Neutrophil (primary cell): Measurements from ENCODE around the gene STX5.

ENCODE experiments used
- H3K27ac ChIP-seq: fragments of 200-600 bp; sonication (generic); 2 replicates; pipeline ENCODE4 v1.5.1; 2016; ENCODE audit warnings: mild to moderate bottlenecking, moderate library complexity
- H3K27me3 ChIP-seq: fragments of 200-600 bp; sonication (generic); 2 replicates; pipeline ENCODE4 v1.6.0; 2016; ENCODE audit warnings: mild to moderate bottlenecking
- H3K36me3 ChIP-seq: fragments of 200-600 bp; sonication (generic); 2 replicates; pipeline ENCODE4 v1.5.1; 2017
- H3K4me1 ChIP-seq, 2 experiments: fragments of 200-600 bp in 1 of 2; sonication (generic) in 1 of 2; 1 replicate in 1 of 2; 2 replicates in 1 of 2; pipeline versions ENCODE4 v1.5.1 to v1.6.1; 2013 to 2016; ENCODE audit warnings: low read depth in 1 of 2, low read length in 1 of 2, mild to moderate bottlenecking in 1 of 2, moderate library complexity in 1 of 2; ENCODE audit not compliant: control insufficient read depth in 1 of 2, insufficient read depth in 1 of 2
- H3K4me3 ChIP-seq, 2 experiments: fragments of 200-600 bp in 1 of 2; sonication (generic) in 1 of 2; 1 replicate in 1 of 2; 2 replicates in 1 of 2; pipeline ENCODE4 v1.5.1; 2013 to 2016; ENCODE audit warnings: low read depth in 1 of 2, low read length in 1 of 2, mild to moderate bottlenecking in 1 of 2, moderate library complexity in 1 of 2
- H3K9me3 ChIP-seq: fragments of 200-600 bp; sonication (generic); 2 replicates; pipeline ENCODE4 v1.5.1; 2016
- TF ChIP-seq, protein P1 (sequence below): fragments of 200-600 bp; sonication (generic); IDR thresholded peaks from 2 replicates; pipeline ENCODE4 v1.5.1; 2016; ENCODE audit warnings: antibody characterized with exemption

The STX5 gene

GRCh38 chr11:62789576-62789975 is 42.3 kb downstream of the STX5 start:
- TF ChIP-seq, protein P1, sequence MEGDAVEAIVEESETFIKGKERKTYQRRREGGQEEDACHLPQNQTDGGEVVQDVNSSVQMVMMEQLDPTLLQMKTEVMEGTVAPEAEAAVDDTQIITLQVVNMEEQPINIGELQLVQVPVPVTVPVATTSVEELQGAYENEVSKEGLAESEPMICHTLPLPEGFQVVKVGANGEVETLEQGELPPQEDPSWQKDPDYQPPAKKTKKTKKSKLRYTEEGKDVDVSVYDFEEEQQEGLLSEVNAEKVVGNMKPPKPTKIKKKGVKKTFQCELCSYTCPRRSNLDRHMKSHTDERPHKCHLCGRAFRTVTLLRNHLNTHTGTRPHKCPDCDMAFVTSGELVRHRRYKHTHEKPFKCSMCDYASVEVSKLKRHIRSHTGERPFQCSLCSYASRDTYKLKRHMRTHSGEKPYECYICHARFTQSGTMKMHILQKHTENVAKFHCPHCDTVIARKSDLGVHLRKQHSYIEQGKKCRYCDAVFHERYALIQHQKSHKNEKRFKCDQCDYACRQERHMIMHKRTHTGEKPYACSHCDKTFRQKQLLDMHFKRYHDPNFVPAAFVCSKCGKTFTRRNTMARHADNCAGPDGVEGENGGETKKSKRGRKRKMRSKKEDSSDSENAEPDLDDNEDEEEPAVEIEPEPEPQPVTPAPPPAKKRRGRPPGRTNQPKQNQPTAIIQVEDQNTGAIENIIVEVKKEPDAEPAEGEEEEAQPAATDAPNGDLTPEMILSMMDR, result no peak
- peak overlapping the region; percentile 33 for H3K27ac ChIP-seq
- peaks cover 38% of the 10 kb centered on the region for H3K36me3 ChIP-seq
- H3K9me3 ChIP-seq, result no peaks in the 10 kb centered on the region
- peaks cover 46 to 52% of the 10 kb centered on the region in 2 experiments for H3K4me1 ChIP-seq
- H3K4me3 ChIP-seq, result no peak overlapping the region
- no peaks in the 10 kb centered on the region for H3K27me3 ChIP-seq

DNA sequence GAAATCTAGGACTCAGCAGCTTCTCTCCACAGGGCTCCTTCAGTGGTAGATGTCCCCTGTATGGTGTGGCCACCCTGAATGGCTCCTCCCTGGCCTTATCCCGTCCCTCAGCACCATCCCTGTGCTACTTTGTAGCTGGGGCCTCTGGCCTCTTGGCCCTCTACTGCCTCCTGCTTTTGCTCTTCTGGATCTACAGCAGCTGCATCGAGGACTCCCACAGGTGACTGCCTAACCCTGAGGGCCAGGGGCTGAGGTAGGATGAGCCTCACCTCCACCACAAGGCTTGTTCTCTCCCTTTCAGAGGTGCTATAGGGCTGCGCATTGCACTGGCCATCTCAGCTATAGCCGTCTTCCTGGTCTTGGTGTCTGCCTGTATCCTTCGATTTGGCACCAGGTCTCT is 42.9 kb downstream of the STX5 start:
- H3K9me3 ChIP-seq, result no peaks in the 10 kb centered on the region
- H3K4me1 ChIP-seq, result peaks cover 46 to 52% of the 10 kb centered on the region in 2 experiments
- peak overlapping the region; percentile 33 for H3K27ac ChIP-seq
- no peak overlapping the region for H3K4me3 ChIP-seq
- no peaks in the 10 kb centered on the region for H3K27me3 ChIP-seq
- H3K36me3 ChIP-seq, result peaks cover 33% of the 10 kb centered on the region
- TF ChIP-seq, protein P1, result no peak

- H3K36me3 ChIP-seq, result peaks cover 16% of the 10 kb centered on the region
- H3K9me3 ChIP-seq, result no peaks in the 10 kb centered on the region
- H3K27me3 ChIP-seq, result no peaks in the 10 kb centered on the region
- TF ChIP-seq, protein P1, result peak; percentile 67
- H3K4me1 ChIP-seq, result peaks cover 42 to 49% of the 10 kb centered on the region in 2 experiments
- peak within 1 kb of the TSS; percentile 86 to 90 for H3K4me3 ChIP-seq
- peak within 1 kb of the TSS; percentile 91 for H3K27ac ChIP-seq
These were observed 44.7 kb downstream of the STX5 start, which contains the start of gene TMEM179B for GRCh38 chr11:62787005-62787759. Gene TMEM179B, plus strand, starts transcription at chr11:62787402. Its CDS starts 30 bp downstream, at chr11:62787432.

DNA sequence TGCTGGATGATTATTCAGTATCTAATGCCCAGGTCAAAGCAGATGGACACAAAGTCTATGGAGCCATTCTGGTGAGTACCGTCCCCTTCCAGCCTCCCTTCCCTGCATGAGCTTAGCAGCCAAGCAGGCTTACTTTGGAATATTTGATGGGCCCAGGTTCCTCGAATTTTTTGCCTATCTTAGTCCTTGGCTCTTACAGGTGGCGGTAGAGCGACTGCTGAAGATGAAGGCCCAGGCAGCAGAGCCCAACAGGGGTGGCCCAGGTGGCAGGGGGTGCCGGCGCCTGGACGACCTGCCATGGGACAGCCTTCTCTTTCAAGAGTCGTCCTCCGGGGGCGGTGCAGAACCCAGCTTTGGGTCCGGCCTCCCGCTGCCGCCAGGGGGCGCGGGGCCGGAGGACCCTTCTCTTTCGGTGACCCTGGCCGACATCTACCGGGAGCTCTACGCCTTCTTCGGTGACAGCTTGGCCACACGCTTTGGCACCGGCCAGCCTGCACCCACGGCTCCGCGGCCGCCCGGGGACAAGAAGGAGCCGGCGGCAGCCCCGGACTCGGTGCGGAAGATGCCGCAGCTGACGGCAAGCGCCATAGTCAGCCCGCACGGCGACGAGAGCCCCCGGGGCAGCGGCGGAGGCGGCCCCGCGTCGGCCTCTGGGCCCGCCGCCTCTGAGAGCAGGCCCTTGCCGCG is 45.4 kb downstream of the STX5 start:
- TF ChIP-seq, protein P1, result peak; percentile 96
- peak overlapping the region; percentile 86 to 90 for H3K4me3 ChIP-seq
- no peaks in the 10 kb centered on the region for H3K27me3 ChIP-seq
- no peaks in the 10 kb centered on the region for H3K9me3 ChIP-seq
- peaks cover 34 to 42% of the 10 kb centered on the region in 2 experiments for H3K4me1 ChIP-seq
- H3K36me3 ChIP-seq, result peaks cover 13% of the 10 kb centered on the region
- peak overlapping the region; percentile 91 for H3K27ac ChIP-seq

GRCh38 chr11:62782753-62783152 is 49.1 kb downstream of the STX5 start:
- TF ChIP-seq, protein P1, result no peak
- no peak overlapping the region for H3K27ac ChIP-seq
- peaks cover 4% of the 10 kb centered on the region for H3K36me3 ChIP-seq
- H3K27me3 ChIP-seq, result no peaks in the 10 kb centered on the region
- peaks cover 12 to 14% of the 10 kb centered on the region in 2 experiments for H3K4me1 ChIP-seq
- no peaks in the 10 kb centered on the region for H3K9me3 ChIP-seq
- H3K4me3 ChIP-seq, result no peak overlapping the region
